Gastroesophageal sphincter (tissue), 4 donors: ENCODE data around the gene COQ4. TPM values are rescaled to one million over a fixed set of nuclear protein-coding genes. Genes with fewer than 3 reads are reported as not detected.

ENCODE experiments used
- ATAC-seq: fragments of 150-250 bp; one replicate; pipeline ENCODE4 v1.9.1; 2016; ENCODE audit warnings: mild to moderate bottlenecking, moderate library complexity
- H3K27ac ChIP-seq, 4 donors: fragments of 200-600 bp; sonication (generic) in 3 of 4; 1 replicate in 3 of 4; 2 replicates in 1 of 4; pipeline ENCODE4 v1.5.1; 2016 to 2019
- H3K27me3 ChIP-seq: fragments of 200-600 bp; sonication (generic); one replicate; pipeline ENCODE4 v1.5.1; 2019
- H3K36me3 ChIP-seq, 2 donors: fragments of 200-600 bp; sonication (generic); one replicate each; pipeline ENCODE4 v1.5.1; 2019; ENCODE audit warnings: control low read depth in 1 of 2
- H3K4me1 ChIP-seq, 3 donors: fragments of 200-600 bp; sonication (generic); 1 replicate in 2 of 3; 2 replicates in 1 of 3; pipeline ENCODE4 v1.5.1; 2016 to 2019; ENCODE audit warnings: control low read depth in 2 of 3
- H3K4me3 ChIP-seq, 2 donors: fragments of 200-600 bp; sonication (generic); one replicate each; pipeline ENCODE4 v1.5.1; 2019; ENCODE audit warnings: mild to moderate bottlenecking in 1 of 2, moderate library complexity in 1 of 2
- H3K9me3 ChIP-seq, 3 donors: fragments of 200-600 bp; sonication (generic); one replicate each; pipeline ENCODE4 v1.5.1; 2017 to 2019; ENCODE audit warnings: control low read depth in 2 of 3
- CTCF ChIP-seq, 4 experiments: fragments of 200-600 bp in 2 of 4; fragments of 450-650 bp in 2 of 4; sonication (generic) in 1 of 4; IDR thresholded peaks; one replicate each; pipeline ENCODE4 v1.5.1; 2017 to 2019; ENCODE audit warnings: antibody characterized with exemption in 4 of 4, mild to moderate bottlenecking in 2 of 4, moderate library complexity in 2 of 4
- EP300 ChIP-seq: sonication (generic); formaldehyde crosslinking; IDR thresholded peaks from one replicate; pipeline ENCODE4 v1.6.1; 2017; ENCODE audit warnings: antibody characterized with exemption, mild to moderate bottlenecking
- POLR2A ChIP-seq, 2 donors: fragments of 450-650 bp; IDR thresholded peaks; one replicate each; pipeline ENCODE4 v1.6.1; 2017; ENCODE audit warnings: antibody characterized with exemption in 2 of 2, mild to moderate bottlenecking in 2 of 2, moderate library complexity in 1 of 2
- POLR2AphosphoS5 ChIP-seq: sonication (generic); formaldehyde crosslinking; IDR thresholded peaks from one replicate; pipeline ENCODE4 v1.6.1; 2017; ENCODE audit warnings: antibody characterized with exemption
- WGBS, 2 donors: methylation state at CpG; one replicate each; pipeline ENCODE4 v1.1.5; 2018; ENCODE audit warnings: low coverage in 1 of 2; 5-methylcytosine and 5-hydroxymethylcytosine counted together
- total RNA-seq, 4 donors: library from RNA; depleted of rRNA; stranded (reverse); fragments of >200 nt; gene quantifications; one replicate each; pipeline ENCODE4 v1.1.0, GENCODE V29; 2016

The COQ4 gene
- total RNA-seq, 4 donors from 2014 or later, result 25.8 to 40.5 (median 31.8) TPM

GRCh38 chr9:128349125-128349524 lies 26.5 kb downstream of the COQ4 start:
- no peaks in the 10 kb centered on the region for H3K27me3 ChIP-seq
- 57% methylated on average over 1 of the region's 2 CpGs; no CpG with 5 or more reads in 1 of the 2 donors for WGBS, 2 donors
- no peak for ATAC-seq
- H3K36me3 ChIP-seq, result peaks cover 0 to 95% of the 10 kb centered on the region in 2 donors
- no peak overlapping the region for H3K27ac ChIP-seq
- TF ChIP-seq CTCF (IDR thresholded peaks at IDR 0.05), result no peak
- no peak for TF ChIP-seq POLR2A (IDR thresholded peaks at IDR 0.05)
- no peak for TF ChIP-seq POLR2AphosphoS5
- TF ChIP-seq EP300, result no peak
- H3K4me3 ChIP-seq, result no peak overlapping the region
- H3K9me3 ChIP-seq, result no peaks in the 10 kb centered on the region
- no peaks in the 10 kb centered on the region for H3K4me1 ChIP-seq

- Histone ChIP-seq H3K9me3 (no peaks in the 10 kb centered on the region), H3K27ac (no peak overlapping the region), H3K27me3 (no peaks in the 10 kb centered on the region), H3K36me3 (peaks cover 0 to 95% of the 10 kb centered on the region in 2 donors), H3K4me3 (no peak overlapping the region), H3K4me1 (no peaks in the 10 kb centered on the region)
- ATAC-seq, result no peak
- WGBS, 2 donors, result 100% methylated on average over 6 of the region's 6 CpGs; no CpG with 5 or more reads in 1 of the 2 donors
- TF ChIP-seq CTCF (IDR thresholded peaks at IDR 0.05), result no peak
- no peak for TF ChIP-seq POLR2AphosphoS5
Measured at GRCh38 chr9:128349772-128350171, 27.1 kb downstream of the COQ4 start.

GRCh38 chr9:128355451-128355850 lies 32.8 kb downstream of the COQ4 start:
- Histone ChIP-seq H3K4me3 (no peak overlapping the region), H3K27ac (no peak overlapping the region), H3K9me3 (no peaks in the 10 kb centered on the region), H3K36me3 (peaks cover 0 to 87% of the 10 kb centered on the region in 2 donors), H3K27me3 (no peaks in the 10 kb centered on the region), H3K4me1 (no peaks in the 10 kb centered on the region)
- WGBS, 2 donors, result 90% methylated on average over 2 of the region's 19 CpGs; no CpG with 5 or more reads in 1 of the 2 donors
- TF ChIP-seq EP300 (no peak), POLR2AphosphoS5 (no peak), POLR2A (IDR thresholded peaks at IDR 0.05) (no peak), CTCF (IDR thresholded peaks at IDR 0.05) (no peak)
- no peak for ATAC-seq

- H3K36me3 ChIP-seq, result peaks cover 0 to 65% of the 10 kb centered on the region in 2 donors
- TF ChIP-seq POLR2AphosphoS5 (no peak), EP300 (no peak), CTCF (IDR thresholded peaks at IDR 0.05) (no peak), POLR2A (IDR thresholded peaks at IDR 0.05) (no peak)
- no peak overlapping the region for H3K4me3 ChIP-seq
- WGBS, 2 donors, result 78 to 93% methylated on average over 4 to 6 of the region's 8 CpGs
- H3K4me1 ChIP-seq, result peaks cover 0 to 16% (median 12%) of the 10 kb centered on the region in 3 donors
- H3K9me3 ChIP-seq, result no peaks in the 10 kb centered on the region
- H3K27me3 ChIP-seq, result no peaks in the 10 kb centered on the region
- ATAC-seq, result no peak
- H3K27ac ChIP-seq, result no peak overlapping the region
Measured at GRCh38 chr9:128358090-128358489, 35.5 kb downstream of the COQ4 start.

- H3K27ac ChIP-seq, result no peak overlapping the region
- TF ChIP-seq EP300, result no peak
- no peak for TF ChIP-seq POLR2A (IDR thresholded peaks at IDR 0.05)
- TF ChIP-seq CTCF (IDR thresholded peaks at IDR 0.05), result no peak
- no peak for TF ChIP-seq POLR2AphosphoS5
- H3K4me3 ChIP-seq, result no peak overlapping the region
- no peaks in the 10 kb centered on the region for H3K9me3 ChIP-seq
- peaks cover 0 to 60% of the 10 kb centered on the region in 2 donors for H3K36me3 ChIP-seq
- peaks cover 0 to 16% (median 12%) of the 10 kb centered on the region in 3 donors for H3K4me1 ChIP-seq
- WGBS, 2 donors, result no CpG with 5 or more reads among the region's 4 CpGs
- no peak for ATAC-seq
- no peaks in the 10 kb centered on the region for H3K27me3 ChIP-seq
Measured at GRCh38 chr9:128358861-128359260, 36.2 kb downstream of the COQ4 start.
